ENCODE results near the gene GOLGA6D.

GRCh38 chr15:75235051-75235673, 47.5 kb upstream of the GOLGA6D start:
- TF ChIP-seq POLR2AphosphoS5 (IDR thresholded peaks at IDR 0.05; ENCODE audit: insufficient read depth, low read depth, low read length) (no peak), CTCF (IDR thresholded peaks at IDR 0.05; ENCODE audit: extremely low read depth in 1 of 2, insufficient read depth in 1 of 2, low read depth in 1 of 2, low read length in 2 of 2) (no peak), EZH2 (IDR thresholded peaks at IDR 0.05; ENCODE audit: borderline replicate concordance, low read depth, low read length, severe bottlenecking) (no peak), FOS (IDR thresholded peaks at IDR 0.05; ENCODE audit: borderline replicate concordance, insufficient read depth, low read length) (no peak), POLR2A (IDR thresholded peaks at IDR 0.05; ENCODE audit: low read depth, low read length) (no peak), MAX (IDR thresholded peaks at IDR 0.05; ENCODE audit: insufficient read depth, insufficient read length) (no peak), MYC (IDR thresholded peaks at IDR 0.05; ENCODE audit: low read depth, low read length) (no peak), JUN (IDR thresholded peaks at IDR 0.05; ENCODE audit: borderline replicate concordance, insufficient read depth, insufficient read length, low read depth) (no peak), GATA2 (IDR thresholded peaks at IDR 0.05; ENCODE audit: insufficient read depth, insufficient read length, low read depth, low read length) (no peak)

Data from endothelial cell of umbilical vein (primary cell).